ENCODE measurements around the gene UBE2H. TPM values are rescaled to one million over a fixed set of nuclear protein-coding genes. Genes with fewer than 3 reads are reported as not detected.
"Not testable (repeated sequence)": the region's sequence is repeated elsewhere in the genome, so short reads cannot be mapped to it uniquely, and the experiment has no call there.

The UBE2H gene
- total RNA-seq, result 10 to 100 TPM; 30.0 to 35.5 TPM

DNA sequence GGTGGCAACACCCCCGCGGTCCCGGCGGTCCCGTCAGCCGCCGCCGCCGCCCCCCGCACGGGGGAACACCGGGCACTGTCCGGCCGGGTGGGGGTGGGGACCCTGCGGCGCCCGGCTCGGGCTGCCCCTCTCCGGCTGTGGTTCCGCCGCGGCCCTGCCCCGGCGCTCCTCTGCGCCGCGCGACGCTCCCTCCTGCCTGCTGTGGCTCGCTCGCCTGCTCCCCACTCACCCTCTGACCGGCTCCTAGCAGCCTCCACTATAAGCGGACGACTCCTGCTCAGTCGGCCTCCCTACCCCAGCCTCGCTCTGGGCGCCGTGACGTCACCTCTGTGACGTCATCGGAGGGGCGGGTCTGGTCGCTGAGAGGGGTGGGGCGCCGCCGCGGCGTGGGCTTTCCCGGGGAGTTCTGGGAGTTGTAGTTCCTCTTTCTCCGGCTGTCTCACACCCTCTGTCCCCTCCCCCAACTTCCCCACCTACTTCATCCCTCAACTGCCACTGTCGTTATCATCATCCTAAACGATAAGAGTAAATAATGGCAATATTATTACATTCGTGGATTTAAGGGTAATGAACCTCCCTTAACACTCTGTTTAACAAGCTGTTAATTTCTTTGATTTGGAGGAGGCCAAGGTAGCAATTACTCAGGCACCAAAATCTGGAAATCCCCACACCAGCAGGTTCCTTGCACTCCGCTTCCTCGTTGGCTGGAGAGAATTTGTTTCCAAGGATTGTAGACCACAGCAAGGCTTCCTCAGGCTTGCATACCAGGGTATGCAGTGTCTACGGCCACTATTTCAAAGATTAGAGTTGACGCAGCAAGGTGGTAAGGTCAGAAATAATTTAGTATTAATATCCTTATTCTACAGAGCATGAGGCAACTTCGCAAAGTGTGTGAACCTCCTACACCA lies at the start of gene UBE2H:
UBE2H (minus strand) TSS at position 308 of the 908 bp plus-strand sequence. CDS start 405 bp downstream, outside the sequence.
- Mint-ChIP-seq H3K27ac (peak within 1 kb of the TSS in 1 of 2 donors; percentile 99), H3K36me3 (peaks cover 10 to 11% of the 10 kb centered on the region in 2 donors), H3K9me3 (no peaks in the 10 kb centered on the region)
- ATAC-seq, result peak; percentile 74 to 80
- DNase-seq (ENCODE audit: low spot score in 2 of 2), result peak; percentile 88 to 89

DNA sequence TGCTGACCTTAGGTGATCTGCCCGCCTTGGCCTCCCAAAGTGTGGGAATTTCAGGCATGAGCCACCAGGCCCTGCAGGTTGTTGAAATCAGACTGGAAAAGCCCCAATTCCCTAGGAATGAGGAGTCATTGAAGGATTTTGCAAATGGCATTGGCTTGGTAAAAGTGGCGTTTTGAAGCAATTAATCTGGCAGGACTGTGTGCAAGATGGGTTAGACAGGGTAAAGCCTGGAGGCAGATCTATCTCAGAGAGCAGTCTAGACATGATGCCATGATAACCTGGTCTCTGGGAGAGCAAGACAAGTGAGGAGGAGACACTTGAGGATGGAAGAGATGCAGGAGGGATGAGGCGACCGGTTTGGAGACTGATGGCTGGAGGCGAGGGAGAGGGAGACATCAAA lies 45.7 kb upstream of the UBE2H start:
- no peaks in the 10 kb centered on the region for H3K36me3 Mint-ChIP-seq
- ATAC-seq (no peak), DNase-seq (ENCODE audit: low spot score in 2 of 2) (no peak)
- H3K9me3 Mint-ChIP-seq, result no peaks in the 10 kb centered on the region
- no peak overlapping the region for H3K27ac Mint-ChIP-seq

DNA sequence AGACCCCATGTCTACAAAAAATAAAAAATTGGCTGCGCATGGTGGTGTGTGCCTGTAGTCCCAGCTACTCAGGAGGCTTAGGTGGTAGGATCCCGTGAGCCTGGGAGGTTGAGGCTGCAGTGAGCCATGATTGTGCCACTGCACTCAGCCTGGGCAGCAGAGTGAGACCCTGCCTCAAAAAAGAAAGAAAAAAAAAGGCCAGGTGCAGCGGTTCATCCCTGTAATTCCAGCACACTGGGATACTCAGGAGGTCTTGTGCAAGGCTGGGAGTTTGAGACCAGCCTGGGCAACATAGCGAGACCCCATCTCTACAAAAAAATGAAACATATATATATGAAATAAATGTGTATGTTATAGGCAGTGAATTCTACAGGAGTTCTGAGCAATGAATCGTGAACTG lies 44.5 kb upstream of the UBE2H start:
- Mint-ChIP-seq H3K36me3 (no peaks in the 10 kb centered on the region), H3K27ac (no peak overlapping the region), H3K9me3 (no peaks in the 10 kb centered on the region)
- ATAC-seq (no peak), DNase-seq (ENCODE audit: low spot score in 2 of 2) (no peak)

DNA sequence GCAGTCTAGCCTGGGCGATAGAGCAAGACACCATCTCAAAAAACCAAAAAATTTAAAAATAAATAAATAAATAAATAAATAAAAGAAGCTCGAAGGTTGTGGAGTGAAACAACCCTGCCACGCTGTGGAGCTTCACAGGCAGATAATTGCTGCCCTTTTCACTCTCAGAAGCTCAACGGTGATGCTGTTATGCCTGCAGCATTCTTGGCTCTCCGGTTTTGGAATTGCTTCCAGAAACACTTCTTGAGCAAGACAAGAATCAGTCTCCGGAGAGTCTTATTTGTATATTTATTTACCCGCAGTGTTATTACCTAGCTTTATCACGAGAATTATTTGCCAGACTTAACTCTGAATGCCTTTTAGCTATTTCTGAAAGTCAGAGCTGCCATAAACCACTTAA lies 40.5 kb upstream of the UBE2H start:
- ATAC-seq, result no peak
- Mint-ChIP-seq H3K27ac (no peak overlapping the region), H3K9me3 (no peaks in the 10 kb centered on the region), H3K36me3 (no peaks in the 10 kb centered on the region)
- no peak for DNase-seq (ENCODE audit: low spot score in 2 of 2)

DNA sequence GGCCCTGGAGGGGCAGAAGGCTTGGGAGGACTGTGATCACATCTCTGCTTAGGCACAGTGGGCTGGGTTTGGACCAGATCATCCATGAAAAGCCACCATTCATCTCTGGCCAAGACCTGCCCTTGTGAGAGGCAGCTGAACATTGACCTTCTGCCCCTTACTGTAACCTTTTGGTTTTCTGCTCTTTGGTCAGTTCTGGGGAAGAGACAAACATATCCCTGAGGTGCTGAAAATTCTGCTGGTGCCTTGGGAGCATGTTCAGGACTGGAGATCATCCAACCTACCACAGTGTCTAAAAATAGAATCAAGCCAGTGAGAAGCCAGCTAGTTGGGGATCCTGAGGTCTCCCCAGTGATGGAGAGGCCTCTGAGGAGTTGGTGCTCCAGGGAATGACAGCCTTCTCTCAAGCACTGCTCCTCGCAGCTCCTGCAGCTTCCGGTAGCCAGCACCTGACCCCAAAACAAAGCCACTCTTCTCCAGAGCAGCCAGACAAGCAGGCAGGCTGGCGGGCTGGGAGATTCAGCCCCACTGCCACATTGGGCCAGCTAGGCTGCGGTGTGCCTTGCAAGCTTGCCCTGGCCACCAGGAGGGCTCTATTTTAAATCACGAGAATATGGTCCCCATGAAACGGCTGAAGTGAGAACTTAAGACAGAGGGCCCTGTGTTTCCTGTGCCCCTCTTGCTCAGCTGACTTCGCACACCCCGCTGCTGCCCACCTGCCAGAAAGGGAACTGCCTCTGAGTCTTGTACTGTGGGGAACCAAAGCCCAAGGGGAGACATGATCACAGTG lies 37.8 kb upstream of the UBE2H start:
- Mint-ChIP-seq H3K36me3 (no peaks in the 10 kb centered on the region), H3K27ac (no peak overlapping the region), H3K9me3 (no peaks in the 10 kb centered on the region)
- DNase-seq (ENCODE audit: low spot score in 2 of 2), result no peak
- ATAC-seq, result no peak

DNA sequence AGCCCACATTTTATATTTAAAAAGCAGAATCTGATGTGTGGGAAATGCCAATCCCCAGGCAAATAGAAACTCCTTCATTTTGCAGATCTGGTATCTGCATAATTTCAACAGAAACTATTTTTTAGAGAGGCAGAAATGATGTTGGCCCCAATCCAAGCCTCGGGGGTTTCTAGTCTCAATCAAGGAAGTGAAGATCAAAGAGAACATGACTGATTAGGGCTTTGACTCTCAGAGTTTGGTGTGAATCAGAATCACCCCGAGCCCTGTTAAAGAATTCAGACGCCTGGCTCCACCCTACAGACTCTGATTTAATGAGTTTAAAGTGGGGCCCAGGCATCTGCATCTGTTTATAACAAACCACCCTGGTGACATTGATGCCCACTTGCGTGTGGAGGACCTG lies 36.7 kb upstream of the UBE2H start:
- ATAC-seq (peak; percentile 88 to 98), DNase-seq (ENCODE audit: low spot score in 2 of 2) (peak in 1 of 2 donors; percentile 60)
- Mint-ChIP-seq H3K36me3 (no peaks in the 10 kb centered on the region), H3K9me3 (no peaks in the 10 kb centered on the region), H3K27ac (peak overlapping the region in 1 of 2 donors; percentile 44)

DNA sequence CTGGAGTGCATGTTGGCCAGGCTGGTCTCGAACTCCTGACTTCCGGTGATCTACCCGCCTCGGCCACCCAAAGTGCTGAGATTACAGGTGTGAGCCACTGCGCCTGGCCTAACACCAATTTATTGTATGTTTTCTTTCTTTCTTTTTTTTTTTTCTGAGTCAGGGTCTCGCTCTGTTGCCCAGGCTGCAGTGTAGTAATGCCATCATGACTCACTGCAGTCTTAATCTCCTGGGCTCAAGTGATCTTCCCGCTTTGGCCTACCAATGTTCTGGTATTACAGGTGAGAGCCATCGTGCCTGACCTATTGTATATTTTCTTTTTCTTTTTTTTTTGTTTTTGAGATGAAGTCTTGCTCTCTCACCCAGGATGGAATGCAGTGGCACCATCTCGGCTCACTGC lies 33.8 kb upstream of the UBE2H start:
- ATAC-seq (no peak), DNase-seq (ENCODE audit: low spot score in 2 of 2) (no peak)
- Mint-ChIP-seq H3K9me3 (no peaks in the 10 kb centered on the region), H3K36me3 (no peaks in the 10 kb centered on the region), H3K27ac (no peak overlapping the region)

DNA sequence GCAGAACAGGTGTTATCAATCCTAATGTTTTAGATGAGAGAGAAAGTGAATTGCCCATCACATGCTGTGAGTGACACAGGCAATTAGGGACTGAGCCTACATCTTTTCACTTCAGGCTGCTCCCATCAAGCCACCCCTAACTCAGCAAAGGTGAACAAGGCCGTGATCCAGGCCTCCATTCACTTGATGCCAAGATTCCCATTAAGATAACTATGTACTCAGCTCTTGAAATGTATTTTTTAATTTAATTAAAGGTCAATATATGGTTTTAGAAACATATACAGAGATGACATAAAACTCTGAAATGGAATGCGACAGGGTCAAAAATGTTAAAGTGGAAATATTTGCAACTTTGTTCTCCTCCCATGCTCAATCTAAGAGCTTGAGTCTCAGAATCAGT lies 27.9 kb upstream of the UBE2H start:
- no peaks in the 10 kb centered on the region for H3K9me3 Mint-ChIP-seq
- no peaks in the 10 kb centered on the region for H3K36me3 Mint-ChIP-seq
- no peak for ATAC-seq
- DNase-seq (ENCODE audit: low spot score in 2 of 2), result no peak
- no peak overlapping the region for H3K27ac Mint-ChIP-seq

DNA sequence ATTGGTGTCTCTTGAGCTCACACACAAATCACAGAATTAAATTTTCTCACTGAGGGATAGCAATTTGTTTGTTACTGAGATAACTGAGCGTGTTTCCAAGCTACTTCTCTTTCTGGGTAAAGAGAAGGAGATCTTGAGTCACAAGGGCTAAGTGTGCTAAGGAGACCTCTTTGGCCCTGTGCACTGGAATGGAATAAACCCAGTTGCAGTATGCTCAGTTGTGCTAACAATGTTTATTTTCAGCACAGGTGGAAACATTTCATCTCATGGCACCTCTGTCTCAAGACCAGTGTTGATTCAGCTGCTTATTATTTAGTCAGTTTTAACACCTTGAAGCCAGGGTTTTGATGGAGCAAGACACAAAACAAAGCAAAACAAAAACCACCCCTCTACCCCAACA lies 22.5 kb upstream of the UBE2H start:
- ATAC-seq, result peak in 1 of 2 donors; percentile 51
- H3K36me3 Mint-ChIP-seq, result no peaks in the 10 kb centered on the region
- no peak overlapping the region for H3K27ac Mint-ChIP-seq
- no peak for DNase-seq (ENCODE audit: low spot score in 2 of 2)
- no peaks in the 10 kb centered on the region for H3K9me3 Mint-ChIP-seq

DNA sequence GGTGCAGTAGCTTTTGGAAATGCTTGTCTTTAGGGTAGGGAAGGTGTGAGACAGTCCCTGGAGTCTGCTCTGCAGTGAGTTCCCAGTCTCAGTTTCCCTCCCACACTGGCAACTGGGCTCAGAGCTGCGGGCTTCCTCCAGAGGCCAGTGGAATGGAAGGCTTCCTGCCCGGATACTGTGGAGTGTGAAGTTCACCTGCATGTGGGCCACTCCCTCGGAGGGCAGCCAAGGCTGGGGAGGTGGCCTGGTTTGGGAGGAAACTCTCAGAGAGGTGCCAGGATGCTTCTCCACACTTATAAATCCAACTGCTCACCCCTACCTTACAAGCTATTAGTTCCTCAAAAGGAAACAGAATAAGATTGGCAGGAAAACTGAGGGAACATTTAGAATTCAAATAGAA lies 18.1 kb upstream of the UBE2H start:
- ATAC-seq (no peak), DNase-seq (ENCODE audit: low spot score in 2 of 2) (no peak)
- no peak overlapping the region for H3K27ac Mint-ChIP-seq
- H3K9me3 Mint-ChIP-seq, result no peaks in the 10 kb centered on the region
- H3K36me3 Mint-ChIP-seq, result no peaks in the 10 kb centered on the region

DNA sequence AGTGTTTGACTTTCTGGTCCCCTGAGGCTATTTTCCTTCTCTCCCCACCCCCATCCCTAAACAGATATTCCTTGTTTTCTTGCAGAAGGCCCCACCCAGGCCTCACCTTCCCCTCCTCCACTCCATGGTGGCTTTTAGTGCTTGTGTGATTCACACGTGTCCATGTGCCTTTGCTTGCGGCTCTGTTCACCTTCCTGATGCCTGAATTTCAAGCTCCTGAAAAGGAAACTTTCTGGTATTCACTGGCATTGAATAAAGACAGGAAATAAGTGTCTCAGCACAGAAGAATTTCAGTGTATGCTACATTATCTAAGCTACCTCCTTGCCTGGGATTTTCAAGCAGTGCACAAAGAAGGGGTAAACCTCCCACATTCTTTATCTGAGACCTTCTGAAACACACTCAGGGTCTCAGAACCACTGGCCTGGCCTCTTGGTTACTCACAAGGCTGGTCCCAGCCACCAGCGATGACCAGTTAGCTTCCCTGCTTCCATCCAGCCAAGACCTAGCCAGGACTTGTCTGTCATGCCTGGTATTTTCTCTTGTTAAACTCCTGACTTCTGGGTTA lies 17.2 kb upstream of the UBE2H start:
- Mint-ChIP-seq H3K9me3 (no peaks in the 10 kb centered on the region), H3K27ac (peak overlapping the region; percentile 23 to 92), H3K36me3 (no peaks in the 10 kb centered on the region)
- DNase-seq (ENCODE audit: low spot score in 2 of 2) (no peak), ATAC-seq (no peak)

DNA sequence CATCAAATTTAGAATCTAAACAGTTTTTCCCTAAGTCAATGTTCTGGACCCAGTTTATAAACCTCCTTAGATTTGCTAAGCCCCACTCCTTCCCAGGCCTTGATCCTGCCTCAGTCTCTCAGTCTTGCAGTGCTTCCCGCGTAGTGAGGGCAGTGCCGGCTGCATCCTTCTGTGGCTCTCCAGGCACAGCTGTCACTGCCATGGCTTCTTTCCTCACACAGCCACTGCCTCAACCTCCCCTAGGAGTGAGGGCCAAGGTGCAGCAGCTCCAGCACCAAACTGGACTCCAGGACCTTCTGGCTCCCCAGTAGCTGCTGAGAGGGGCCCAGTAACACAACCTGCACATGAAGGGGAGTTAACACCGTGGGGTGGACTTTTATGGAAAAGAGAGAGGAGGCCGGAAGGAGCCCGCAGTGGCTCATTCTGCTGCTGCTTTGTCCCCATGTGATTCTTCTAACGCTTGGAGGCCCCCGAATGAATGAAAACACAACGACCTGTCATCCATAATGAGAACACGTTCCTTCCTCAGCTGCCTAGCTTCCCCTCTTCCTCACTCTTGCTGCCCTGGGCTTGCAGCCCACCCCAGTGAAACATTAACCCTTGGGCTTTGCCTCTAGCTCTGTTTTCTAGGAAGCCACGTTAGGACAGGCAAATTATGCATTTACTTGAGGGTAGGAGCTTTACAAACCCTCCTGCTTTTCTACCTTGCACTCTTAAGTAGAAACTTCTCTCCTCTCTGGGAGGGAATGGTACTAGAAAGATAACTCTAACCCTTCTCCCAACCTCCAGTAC lies 16.0 kb upstream of the UBE2H start:
- H3K36me3 Mint-ChIP-seq, result no peaks in the 10 kb centered on the region
- ATAC-seq, result no peak
- H3K27ac Mint-ChIP-seq, result no peak overlapping the region

DNA sequence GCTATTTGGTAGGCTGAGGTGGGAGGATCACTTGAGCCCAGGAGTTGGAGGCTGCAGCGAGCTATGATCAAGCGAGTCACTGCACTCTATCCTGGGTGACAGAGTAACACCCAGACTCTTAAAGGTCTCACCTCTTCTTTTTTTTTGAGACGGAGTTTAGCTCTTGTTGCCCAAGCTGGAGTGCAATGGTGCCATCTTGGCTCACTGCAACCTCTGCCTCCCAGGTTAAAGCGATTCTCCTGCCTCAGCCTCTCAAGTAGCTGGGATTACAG lies 7.4 kb upstream of the UBE2H start:
- not testable (repeated sequence) for DNase-seq (ENCODE audit: low spot score in 2 of 2); H3K27ac Mint-ChIP-seq; H3K9me3 Mint-ChIP-seq; ATAC-seq; H3K36me3 Mint-ChIP-seq

More for the DNA sequence above, 16.0 kb upstream of the UBE2H start:
- DNase-seq (ENCODE audit: low spot score in 2 of 2), result no peak
- H3K9me3 Mint-ChIP-seq, result no peaks in the 10 kb centered on the region

DNA sequence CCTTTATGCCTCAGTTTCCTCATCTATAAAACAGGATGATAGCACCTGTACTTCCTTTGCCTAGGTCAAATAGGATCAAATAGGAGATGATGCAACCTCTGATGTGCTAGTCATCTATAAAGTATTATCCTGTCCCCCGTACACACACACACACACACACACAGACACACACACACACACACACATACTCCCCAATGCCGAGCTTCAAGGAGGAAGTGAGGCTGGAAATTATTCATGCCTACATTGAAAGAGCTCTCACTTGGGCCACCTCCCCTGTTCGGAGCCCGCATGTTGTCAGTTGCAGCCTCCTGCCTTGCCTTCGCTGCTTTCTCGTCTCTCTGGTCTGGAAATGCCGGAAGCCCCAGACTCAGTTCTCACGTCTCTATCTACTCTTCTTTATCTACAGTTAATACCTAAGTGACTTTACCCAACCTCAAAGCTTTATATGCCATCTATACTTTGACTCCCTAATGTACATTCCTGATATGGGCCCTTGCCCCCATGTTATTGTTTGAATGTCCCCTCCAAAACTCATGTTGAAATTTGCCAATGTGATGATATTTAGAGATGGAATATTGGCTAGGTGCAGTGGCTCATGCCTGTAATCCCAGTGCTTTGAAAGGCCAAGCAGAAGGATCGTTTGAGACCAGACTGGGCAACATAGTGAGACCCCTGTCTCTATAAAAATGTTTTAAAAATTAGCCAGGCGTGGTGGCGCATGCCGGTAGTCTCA lies 6.9 kb upstream of the UBE2H start:
- ATAC-seq (no peak), DNase-seq (ENCODE audit: low spot score in 2 of 2) (no peak)
- Mint-ChIP-seq H3K27ac (no peak overlapping the region), H3K9me3 (no peaks in the 10 kb centered on the region), H3K36me3 (no peaks in the 10 kb centered on the region)

DNA sequence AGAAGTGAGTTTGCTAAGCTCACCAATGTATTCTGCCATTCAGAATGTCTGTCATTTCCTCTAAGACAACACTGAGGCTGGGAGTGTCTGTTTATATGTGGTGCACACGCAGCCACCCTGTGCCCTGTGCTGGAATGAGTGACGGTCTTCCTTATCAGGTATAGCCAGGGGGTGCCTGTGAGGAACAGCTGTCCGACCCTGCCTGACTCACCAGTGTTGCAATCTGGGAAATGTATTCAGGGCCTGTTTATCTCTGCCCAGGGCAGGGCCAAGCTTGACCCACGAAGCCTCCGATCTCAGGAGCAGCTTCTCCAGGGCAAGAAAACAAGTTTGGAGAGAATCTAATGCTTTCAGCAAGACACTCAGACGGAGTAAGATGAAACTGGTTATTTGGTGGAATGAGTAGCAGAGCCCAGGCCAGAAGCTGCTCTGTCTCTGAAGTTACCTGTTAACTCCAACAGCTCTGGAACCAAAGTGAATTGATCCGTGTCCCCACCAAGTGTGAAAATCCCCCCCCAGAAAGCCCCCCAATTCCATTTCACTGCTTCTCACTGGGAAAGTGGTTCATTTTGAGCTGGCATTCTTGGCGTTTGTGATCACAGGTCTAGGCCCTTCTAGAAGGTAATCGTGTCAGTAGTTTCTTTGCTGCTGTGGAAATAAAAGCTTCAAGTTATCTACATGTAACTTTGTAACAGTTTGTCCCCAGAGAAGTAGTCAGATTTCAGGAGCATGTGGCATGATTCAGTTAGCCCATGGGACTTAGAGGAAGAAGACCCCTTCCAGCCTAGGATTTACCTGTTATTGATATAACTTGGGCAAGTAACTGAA lies 6.1 kb upstream of the UBE2H start:
- H3K27ac Mint-ChIP-seq, result peak overlapping the region in 1 of 2 donors; percentile 46
- no peak for ATAC-seq

More for the DNA sequence above, 6.1 kb upstream of the UBE2H start:
- no peak for DNase-seq (ENCODE audit: low spot score in 2 of 2)
- no peaks in the 10 kb centered on the region for H3K36me3 Mint-ChIP-seq
- H3K9me3 Mint-ChIP-seq, result no peaks in the 10 kb centered on the region
